Esophagus (tissue), 2 donors: ENCODE data around the gene OSBPL9. TPM values are rescaled to one million over a fixed set of nuclear protein-coding genes. Genes with fewer than 3 reads are reported as not detected.

ENCODE experiments used
- H3K27ac ChIP-seq, 2 donors: one replicate each; pipeline ENCODE4 v1.5.1; 2013; ENCODE audit warnings: low read depth in 2 of 2, mild to moderate bottlenecking in 2 of 2, inconsistent platforms in 1 of 2, low read length in 1 of 2, moderate library complexity in 1 of 2
- H3K27me3 ChIP-seq, 2 donors: one replicate each; pipeline ENCODE4 v1.6.1; 2013; ENCODE audit warnings: low read length in 2 of 2, control low read depth in 1 of 2, mild to moderate bottlenecking in 1 of 2; ENCODE audit not compliant: insufficient read depth in 2 of 2, control insufficient read depth in 1 of 2
- H3K36me3 ChIP-seq, 2 donors: one replicate each; pipeline ENCODE4 v1.6.1; 2013; ENCODE audit warnings: low read length in 1 of 2; ENCODE audit not compliant: control insufficient read depth in 2 of 2, insufficient read depth in 2 of 2
- H3K4me1 ChIP-seq, 2 donors: one replicate each; pipeline ENCODE4 v1.6.1; 2013; ENCODE audit warnings: low read length in 1 of 2; ENCODE audit not compliant: control insufficient read depth in 2 of 2, insufficient read depth in 2 of 2
- H3K4me3 ChIP-seq, 2 donors: one replicate each; pipeline ENCODE4 v1.5.1; 2013; ENCODE audit warnings: low read length in 2 of 2, mild to moderate bottlenecking in 2 of 2, low read depth in 1 of 2, moderate library complexity in 1 of 2
- H3K9me3 ChIP-seq, 2 donors: one replicate each; pipeline ENCODE4 v1.6.1; 2013; ENCODE audit warnings: mild to moderate bottlenecking in 2 of 2, low read depth in 1 of 2, low read length in 1 of 2, moderate library complexity in 1 of 2; ENCODE audit not compliant: control insufficient read depth in 2 of 2, insufficient read depth in 1 of 2
- WGBS, 2 donors: extraction: QIAGEN DNeasy Blood & Tissue Kit; methylation state at CpG; one replicate each; pipeline ENCODE4 v1.1.7; 2013; 5-methylcytosine and 5-hydroxymethylcytosine counted together
- polyA plus RNA-seq, 2 donors: library from polyadenylated mRNA; stranded (reverse); fragments of 200-250 nt; gene quantifications; one replicate each; pipeline ENCODE4 v1.2.3, GENCODE V29; 2013
- donor health status: healthy with polysubstance abuse.
- donor health status: Bipolar disorder and iron deficiency.

The OSBPL9 gene
- polyA plus RNA-seq, 2 donors: 17.5 to 26.0 TPM

GRCh38 chr1:51634618-51635017 is 17.7 kb downstream of the OSBPL9 start:
- Histone ChIP-seq H3K27ac (no peak overlapping the region), H3K4me1 (no peaks in the 10 kb centered on the region), H3K27me3 (no peaks in the 10 kb centered on the region), H3K4me3 (no peak overlapping the region), H3K36me3 (no peaks in the 10 kb centered on the region), H3K9me3 (no peaks in the 10 kb centered on the region)
- 89 to 90% methylated on average over 7 of the region's 7 CpGs for WGBS, 2 donors

- H3K27me3 ChIP-seq: no peaks in the 10 kb centered on the region
- WGBS, 2 donors: 77 to 90% methylated on average over 3 of the region's 3 CpGs
- no peak overlapping the region for H3K4me3 ChIP-seq
- H3K27ac ChIP-seq: no peak overlapping the region
- no peaks in the 10 kb centered on the region for H3K9me3 ChIP-seq
- H3K36me3 ChIP-seq: no peaks in the 10 kb centered on the region
- no peaks in the 10 kb centered on the region for H3K4me1 ChIP-seq
Measured at GRCh38 chr1:51635615-51636014, 18.7 kb downstream of the OSBPL9 start.

GRCh38 chr1:51636191-51636590 is 19.3 kb downstream of the OSBPL9 start:
- Histone ChIP-seq H3K4me1 (no peaks in the 10 kb centered on the region), H3K27ac (peak overlapping the region in 1 of 2 donors; percentile 1), H3K9me3 (no peaks in the 10 kb centered on the region), H3K4me3 (no peak overlapping the region), H3K27me3 (no peaks in the 10 kb centered on the region), H3K36me3 (no peaks in the 10 kb centered on the region)
- 89 to 90% methylated on average over 2 of the region's 2 CpGs for WGBS, 2 donors

- Histone ChIP-seq H3K9me3 (no peaks in the 10 kb centered on the region), H3K36me3 (no peaks in the 10 kb centered on the region), H3K27ac (peak overlapping the region; percentile 15 to 60), H3K4me3 (no peak overlapping the region), H3K27me3 (no peaks in the 10 kb centered on the region), H3K4me1 (no peaks in the 10 kb centered on the region)
- 48 to 69% methylated on average over 6 of the region's 6 CpGs for WGBS, 2 donors
Measured at GRCh38 chr1:51636764-51637522, 20.1 kb downstream of the OSBPL9 start.

GRCh38 chr1:51638350-51638749 is 21.5 kb downstream of the OSBPL9 start:
- no peak overlapping the region for H3K4me3 ChIP-seq
- no peaks in the 10 kb centered on the region for H3K36me3 ChIP-seq
- H3K4me1 ChIP-seq: no peaks in the 10 kb centered on the region
- WGBS, 2 donors: 66 to 88% methylated on average over 3 of the region's 3 CpGs
- no peak overlapping the region for H3K27ac ChIP-seq
- no peaks in the 10 kb centered on the region for H3K9me3 ChIP-seq
- no peaks in the 10 kb centered on the region for H3K27me3 ChIP-seq

GRCh38 chr1:51639694-51640093 is 22.8 kb downstream of the OSBPL9 start:
- H3K36me3 ChIP-seq: no peaks in the 10 kb centered on the region
- H3K4me1 ChIP-seq: no peaks in the 10 kb centered on the region
- no peaks in the 10 kb centered on the region for H3K27me3 ChIP-seq
- no peaks in the 10 kb centered on the region for H3K9me3 ChIP-seq
- no peak overlapping the region for H3K4me3 ChIP-seq
- no peak overlapping the region for H3K27ac ChIP-seq
- 98 to 100% methylated on average over 3 of the region's 3 CpGs for WGBS, 2 donors

GRCh38 chr1:51641096-51641495 is 24.2 kb downstream of the OSBPL9 start:
- WGBS, 2 donors: 84 to 94% methylated on average over 2 of the region's 2 CpGs
- H3K36me3 ChIP-seq: no peaks in the 10 kb centered on the region
- H3K27me3 ChIP-seq: no peaks in the 10 kb centered on the region
- no peak overlapping the region for H3K4me3 ChIP-seq
- H3K27ac ChIP-seq: no peak overlapping the region
- H3K4me1 ChIP-seq: no peaks in the 10 kb centered on the region
- H3K9me3 ChIP-seq: no peaks in the 10 kb centered on the region

GRCh38 chr1:51642739-51643142 is 25.8 kb downstream of the OSBPL9 start:
- peak overlapping the region in 1 of 2 donors; percentile 63 for H3K27ac ChIP-seq
- H3K4me1 ChIP-seq: no peaks in the 10 kb centered on the region
- H3K36me3 ChIP-seq: no peaks in the 10 kb centered on the region
- H3K9me3 ChIP-seq: no peaks in the 10 kb centered on the region
- no peaks in the 10 kb centered on the region for H3K27me3 ChIP-seq
- WGBS, 2 donors: 86 to 93% methylated on average over 1 of the region's 1 CpG
- H3K4me3 ChIP-seq: no peak overlapping the region

- H3K36me3 ChIP-seq: no peaks in the 10 kb centered on the region
- H3K27me3 ChIP-seq: no peaks in the 10 kb centered on the region
- WGBS, 2 donors: 90 to 94% methylated on average over 1 of the region's 1 CpG
- H3K4me3 ChIP-seq: no peak overlapping the region
- H3K9me3 ChIP-seq: no peaks in the 10 kb centered on the region
- no peak overlapping the region for H3K27ac ChIP-seq
- no peaks in the 10 kb centered on the region for H3K4me1 ChIP-seq
Measured at GRCh38 chr1:51643362-51643761, 26.5 kb downstream of the OSBPL9 start.

- H3K9me3 ChIP-seq: no peaks in the 10 kb centered on the region
- no peaks in the 10 kb centered on the region for H3K36me3 ChIP-seq
- H3K27ac ChIP-seq: no peak overlapping the region
- H3K4me3 ChIP-seq: no peak overlapping the region
- 96 to 98% methylated on average over 5 of the region's 5 CpGs for WGBS, 2 donors
- no peaks in the 10 kb centered on the region for H3K27me3 ChIP-seq
- no peaks in the 10 kb centered on the region for H3K4me1 ChIP-seq
Measured at GRCh38 chr1:51644020-51644419, 27.1 kb downstream of the OSBPL9 start.
